HG03045 (cell line): Measurements from ENCODE around the gene CLCA4.
"Not testable (repeated sequence)": the region's sequence is repeated elsewhere in the genome, so short reads cannot be mapped to it uniquely, and the experiment has no call there.

Source experiments
- ATAC-seq: cut with Tn5 transposase; IDR thresholded peaks from one replicate; pipeline ENCODE4 v1.9.1; 2021; ENCODE audit warnings: mild to moderate bottlenecking, moderate library complexity; ENCODE audit not compliant: unreplicated experiment

The CLCA4 gene

GRCh38 chr1:86596741-86597290, 49.9 kb downstream of the CLCA4 start:
- no peak for ATAC-seq

GRCh38 chr1:86606080-86606479, 59.2 kb downstream of the CLCA4 start:
- ATAC-seq, result not testable (repeated sequence)

- ATAC-seq, result no peak
These were observed 69.6 kb downstream of the CLCA4 start for GRCh38 chr1:86616433-86616832.

- peak; percentile 94 for ATAC-seq
These were observed 70.0 kb downstream of the CLCA4 start for GRCh38 chr1:86616871-86617270.

- ATAC-seq, result no peak
These were observed 71.5 kb downstream of the CLCA4 start for GRCh38 chr1:86618358-86618757.

GRCh38 chr1:86619313-86619712, 72.4 kb downstream of the CLCA4 start:
- ATAC-seq, result no peak

- no peak for ATAC-seq
These were observed 74.4 kb downstream of the CLCA4 start for GRCh38 chr1:86621286-86621685.
